ENCODE results near the gene GNB1L.

The GNB1L gene

DNA sequence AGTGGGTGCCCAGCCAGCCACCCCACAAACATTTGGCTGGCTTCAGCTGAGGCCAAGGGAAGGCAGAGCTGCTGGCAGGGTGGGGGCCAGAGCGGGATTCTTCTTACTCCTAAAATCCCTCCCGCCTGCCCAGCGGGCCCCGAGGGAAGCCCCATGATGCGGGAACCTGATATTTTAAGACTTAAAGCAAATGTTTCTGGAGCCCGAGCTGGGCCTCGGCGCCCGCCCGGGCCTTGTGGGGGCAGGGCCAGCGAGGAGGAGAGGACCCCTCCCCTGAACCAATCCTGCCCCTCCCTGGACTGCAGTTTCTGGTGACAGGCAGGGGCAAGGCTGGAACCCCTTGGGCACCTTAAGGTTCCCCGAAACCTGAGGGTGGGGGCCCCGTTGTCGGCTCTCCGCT, 114.1 kb downstream of the GNB1L start:
- no peak for DNase-seq (ENCODE audit: low read depth in 1 of 2, low spot score in 1 of 2)

DNA sequence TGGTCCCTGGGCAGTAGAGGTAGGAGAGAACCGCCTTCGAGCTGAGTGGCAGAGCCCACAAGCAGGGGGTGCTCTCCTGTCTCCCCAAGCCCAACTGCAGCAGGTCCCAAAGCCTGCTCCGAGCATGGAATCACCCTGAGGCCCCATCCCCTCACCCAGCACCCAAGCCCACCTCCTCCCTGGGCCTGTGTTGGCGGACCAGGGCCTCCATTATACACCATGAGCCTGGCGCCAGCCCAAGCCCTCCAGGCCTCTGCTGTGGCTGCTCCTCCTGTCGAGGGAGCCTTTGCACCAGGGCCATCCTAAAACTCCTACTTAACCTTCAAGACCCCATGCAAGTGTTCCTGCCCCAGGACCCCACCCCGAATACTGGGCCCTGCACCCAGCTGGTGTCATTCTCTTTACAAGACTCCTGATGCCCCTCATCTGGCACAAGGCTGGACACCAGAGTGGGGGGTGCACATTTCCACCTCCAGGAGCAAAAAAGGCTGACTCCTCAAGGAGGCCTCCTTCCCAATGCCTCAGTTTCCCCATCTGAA, 114.7 kb downstream of the GNB1L start:
- no peak for DNase-seq (ENCODE audit: low read depth in 1 of 2, low spot score in 1 of 2)

DNA sequence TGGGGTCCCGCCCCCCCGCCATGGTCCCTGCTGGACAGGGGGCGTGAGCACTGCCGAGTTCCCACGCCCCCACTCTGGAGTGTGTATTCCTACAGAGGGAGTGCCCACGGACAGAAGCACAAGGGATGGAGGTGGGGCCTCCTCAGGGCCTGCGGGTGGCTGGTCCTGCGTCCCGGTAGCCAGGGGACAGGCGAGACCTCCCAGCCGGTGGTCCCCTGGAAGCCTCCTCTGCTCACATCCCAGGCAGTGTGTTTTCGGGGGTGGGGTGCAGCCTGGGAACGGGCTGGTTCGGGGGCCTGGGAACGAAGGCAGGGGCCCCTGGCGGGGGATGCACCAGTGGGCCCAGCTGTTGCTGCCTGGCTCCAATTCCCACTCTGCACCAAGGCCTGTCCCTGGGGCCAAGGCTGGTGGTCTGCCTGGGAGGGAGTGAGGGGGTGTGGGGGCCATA, 115.2 kb downstream of the GNB1L start:
- no peak for DNase-seq (ENCODE audit: low read depth in 1 of 2, low spot score in 1 of 2)

DNA sequence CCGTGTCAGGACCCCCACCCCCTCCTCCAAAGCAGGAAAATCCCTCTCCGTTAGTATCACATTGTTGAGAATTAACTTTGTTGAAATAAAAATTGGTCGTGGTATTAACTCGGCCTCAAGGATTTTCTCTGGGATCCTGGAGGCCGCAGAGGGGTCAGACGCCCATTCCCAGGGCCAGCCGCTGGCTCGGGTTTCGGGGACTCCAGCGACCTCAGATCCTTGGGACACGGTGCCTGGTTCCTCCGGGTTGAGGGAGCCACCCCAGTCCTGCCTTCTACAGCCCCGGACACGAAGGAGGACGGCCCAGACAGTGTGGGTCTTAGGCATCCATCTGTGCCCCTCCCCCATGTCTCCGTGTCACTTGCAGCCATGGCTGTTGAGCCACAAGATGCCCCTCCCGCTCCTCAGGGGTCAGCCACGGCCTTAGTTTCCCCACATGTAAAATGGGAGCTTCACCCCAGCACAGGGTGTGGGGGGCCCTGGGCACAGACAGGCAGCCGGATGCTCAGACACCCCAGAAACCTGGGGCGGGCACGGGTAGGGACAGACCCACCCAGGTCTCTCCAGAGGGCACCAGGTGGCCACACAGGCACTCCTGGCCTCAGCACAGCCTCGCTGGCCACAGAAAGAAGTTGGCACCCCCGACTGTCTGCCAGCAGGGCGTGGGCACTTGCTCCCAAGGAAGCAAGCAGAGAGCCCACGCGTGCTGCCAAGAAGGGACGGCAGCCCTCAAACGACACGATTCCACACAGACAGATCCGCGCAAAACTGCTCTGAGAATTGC, 115.8 kb downstream of the GNB1L start:
- no peak for DNase-seq (ENCODE audit: low read depth in 1 of 2, low spot score in 1 of 2)

DNA sequence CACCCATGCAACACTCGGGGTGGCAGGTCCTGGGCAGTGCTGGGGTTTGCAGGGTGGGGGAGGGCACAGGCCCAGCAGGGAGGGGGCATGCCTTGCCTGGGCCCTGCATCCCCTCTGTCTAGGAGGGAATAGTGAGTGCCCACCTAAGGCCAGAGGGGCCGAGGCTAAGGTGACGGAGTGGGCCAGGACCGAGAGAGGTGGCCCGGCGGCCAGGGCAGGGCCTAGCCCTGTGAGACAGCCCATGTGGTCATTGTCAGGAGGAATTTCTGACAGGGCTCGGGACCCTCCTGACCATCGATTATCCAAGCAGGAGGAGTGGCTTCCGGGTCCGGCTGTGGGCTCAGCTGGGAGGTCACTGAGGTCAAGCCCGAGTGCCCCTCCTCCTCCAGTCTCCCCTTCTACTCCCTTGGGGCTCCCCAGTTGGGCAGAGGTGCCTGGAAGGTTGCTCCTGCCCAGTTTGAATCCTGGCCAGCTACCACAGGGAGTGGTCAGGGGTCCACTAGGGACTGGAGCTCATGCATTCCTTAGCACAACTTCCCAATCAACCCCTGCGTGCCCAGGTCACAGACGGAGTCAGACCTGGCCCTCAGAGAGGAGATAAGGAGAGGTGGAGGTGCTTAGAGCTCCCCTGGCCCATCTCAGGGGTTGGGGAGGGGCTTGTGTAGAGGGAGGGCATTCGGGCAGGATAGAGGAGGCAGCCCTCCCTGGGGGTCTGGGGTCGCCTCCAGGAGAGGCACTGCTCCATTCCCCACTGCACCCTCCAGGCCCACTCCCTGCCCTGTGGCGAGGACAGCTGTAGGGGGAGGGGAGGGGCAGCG, 116.6 kb downstream of the GNB1L start:
- no peak for DNase-seq (ENCODE audit: low read depth in 1 of 2, low spot score in 1 of 2)

DNA sequence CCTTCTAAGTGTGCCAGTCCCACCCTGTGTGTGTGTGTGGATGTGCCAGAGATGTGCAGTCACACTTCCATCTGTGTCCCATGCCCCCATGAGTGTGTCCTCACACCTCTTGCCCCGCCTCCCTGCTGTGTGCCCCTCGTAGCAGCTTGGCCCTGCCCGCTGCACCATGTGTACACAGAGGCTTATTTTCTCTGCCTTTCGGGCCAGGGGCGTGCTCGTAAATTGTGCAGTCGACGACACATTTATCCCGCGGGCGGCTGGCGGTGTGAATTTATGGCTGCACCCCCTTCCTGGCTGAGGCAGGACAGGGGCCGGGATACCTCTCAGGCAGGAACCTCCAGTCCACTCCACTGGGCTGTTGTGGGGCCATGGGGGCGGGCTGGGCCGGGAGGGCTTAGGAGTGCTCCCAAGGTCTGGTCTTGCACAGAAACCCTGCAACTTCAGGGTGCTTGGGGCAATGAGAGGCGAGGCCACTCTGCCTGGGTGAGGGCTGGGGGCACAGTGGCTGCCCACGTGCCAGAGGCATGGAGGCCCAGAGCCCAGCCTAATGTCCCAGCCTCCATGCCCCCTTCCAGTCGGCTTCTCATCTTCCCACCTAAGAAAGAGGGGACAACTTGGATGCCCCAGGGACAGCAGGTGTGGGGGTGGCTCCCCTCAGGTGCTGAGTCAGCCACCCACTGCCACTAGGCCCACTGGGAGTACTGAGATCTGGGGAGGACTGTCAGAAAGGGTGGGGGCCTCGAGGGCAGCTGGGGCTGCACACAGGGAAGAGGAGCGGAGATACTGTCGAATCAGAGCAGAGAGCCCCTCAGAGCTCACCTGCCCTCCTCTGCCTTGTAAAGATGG, 118.8 kb downstream of the GNB1L start:
- DNase-seq (ENCODE audit: low read depth in 1 of 2, low spot score in 1 of 2) = no peak

DNA sequence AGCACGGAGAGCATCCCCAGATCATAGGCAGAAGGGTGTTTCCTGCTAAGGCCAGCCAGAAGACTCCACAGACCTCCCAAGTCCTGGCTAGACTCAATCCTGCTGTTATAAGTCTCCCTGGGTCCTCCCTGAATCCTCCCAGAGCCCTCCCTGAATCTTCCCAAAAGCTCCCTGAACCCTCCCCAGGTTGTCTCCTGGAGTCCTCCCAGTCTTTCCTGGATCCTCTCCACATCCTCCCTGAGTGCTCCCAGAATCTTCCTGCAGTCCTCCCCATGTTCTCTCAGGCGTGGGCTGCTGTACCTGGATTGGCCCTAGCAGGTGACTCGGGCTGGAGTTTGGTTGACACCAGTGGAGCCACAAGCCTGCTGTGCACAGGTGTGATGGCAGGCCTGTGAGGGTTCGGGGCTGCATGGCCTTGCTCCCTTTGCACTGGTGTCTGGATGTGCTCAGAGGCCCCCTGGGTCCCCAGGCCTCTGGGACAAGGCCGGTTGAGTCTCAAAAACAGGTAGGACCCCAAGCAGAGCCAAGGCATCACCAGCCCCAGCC, 119.8 kb downstream of the GNB1L start:
- DNase-seq (ENCODE audit: low read depth in 1 of 2, low spot score in 1 of 2) = no peak

DNA sequence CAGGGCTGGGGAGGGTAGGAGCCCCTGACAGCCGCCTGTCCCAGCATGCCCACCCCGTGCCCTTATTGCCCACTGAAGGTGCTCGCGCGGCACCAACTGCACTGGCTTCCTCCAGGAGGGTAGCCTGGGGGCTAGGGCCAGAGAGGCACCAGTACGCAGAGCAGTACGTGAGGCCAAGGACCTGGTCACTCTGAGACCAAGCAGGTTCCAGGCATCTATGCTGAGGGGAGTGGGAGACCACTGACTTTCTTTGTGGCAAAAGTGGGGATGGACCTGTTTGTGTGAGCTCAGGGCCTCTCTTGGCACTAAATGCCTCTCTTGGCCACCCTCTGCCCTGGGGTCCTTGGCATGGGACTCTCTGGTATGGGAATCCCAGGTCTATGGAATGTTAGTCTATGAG, 120.5 kb downstream of the GNB1L start:
- no peak for DNase-seq (ENCODE audit: low read depth in 1 of 2, low spot score in 1 of 2)

DNA sequence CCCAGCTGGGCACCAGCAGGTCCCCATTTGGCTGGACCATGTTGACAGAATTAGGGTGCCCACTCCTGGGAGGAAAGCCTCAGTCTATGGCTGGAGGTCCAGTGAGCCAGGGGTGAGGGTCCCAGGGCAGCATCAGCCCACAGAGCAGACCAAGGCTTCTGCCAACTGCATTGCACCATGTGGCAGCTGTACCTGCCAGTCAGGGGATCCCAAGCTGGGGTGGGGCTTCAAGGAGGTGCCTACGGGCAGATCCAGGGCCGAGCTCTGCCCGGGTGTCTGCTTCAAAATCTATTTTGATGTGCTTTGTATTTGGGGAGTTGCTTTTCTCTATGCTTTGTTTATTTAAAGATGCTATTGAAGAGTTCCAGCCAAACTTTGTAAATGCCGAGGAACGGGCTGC, 120.9 kb downstream of the GNB1L start:
- DNase-seq (ENCODE audit: low read depth in 1 of 2, low spot score in 1 of 2) = no peak
